ENCODE data around the gene NEK11. TPM values are rescaled to one million over a fixed set of nuclear protein-coding genes. Genes with fewer than 3 reads are reported as not detected.

NEK11 gene
- total and polyA plus RNA-seq, 2 experiments from 2014 or later: 3.5 to 13.7 TPM

DNA sequence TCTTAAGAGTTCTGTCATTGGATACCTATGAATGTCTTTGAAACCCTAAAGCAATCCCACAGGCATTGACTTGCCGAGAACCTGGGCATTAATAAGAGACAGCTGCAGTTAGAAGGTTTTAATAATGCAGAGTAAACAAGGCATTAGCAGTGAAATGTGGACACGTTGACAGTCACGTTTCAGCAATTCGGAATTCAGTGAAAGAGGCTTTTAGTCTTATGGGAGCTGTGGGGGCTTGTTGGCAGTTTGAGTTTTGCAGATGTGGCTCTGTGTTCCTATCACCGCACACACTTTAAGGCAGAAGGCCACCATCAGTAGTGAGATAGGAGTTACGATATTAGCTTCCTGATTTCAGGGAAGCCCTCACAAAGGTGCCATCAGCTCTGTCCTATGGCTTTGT is 209.7 kb downstream of the NEK11 start:
- Histone ChIP-seq H3K4me2 (no peak overlapping the region), H3K36me3 (replicated peaks; ENCODE audit: insufficient read depth, low read depth) (no peaks in the 10 kb centered on the region), H3K4me3 (no peak overlapping the region), H3K79me2 (no peaks in the 10 kb centered on the region), H3K4me1 (ENCODE audit: insufficient read depth) (no peaks in the 10 kb centered on the region), H3K9me2 (replicated peaks; ENCODE audit: insufficient read depth) (no peaks in the 10 kb centered on the region), H3K27ac (no peak overlapping the region), H3K27me3 (no peaks in the 10 kb centered on the region), H3K9me3 (ENCODE audit: low read depth) (no peaks in the 10 kb centered on the region), H4K20me1 (ENCODE audit: insufficient read depth, poor library complexity, severe bottlenecking) (no peaks in the 10 kb centered on the region), H2AFZ (no peak overlapping the region)
- TF ChIP-seq EZH2 (IDR thresholded peaks at IDR 0.05; ENCODE audit: borderline replicate concordance): no peak
- TF ChIP-seq EZH2phosphoT487 (IDR thresholded peaks at IDR 0.05; ENCODE audit: low read depth, severe bottlenecking, unreplicated experiment): no peak
- TF ChIP-seq, protein P1, sequence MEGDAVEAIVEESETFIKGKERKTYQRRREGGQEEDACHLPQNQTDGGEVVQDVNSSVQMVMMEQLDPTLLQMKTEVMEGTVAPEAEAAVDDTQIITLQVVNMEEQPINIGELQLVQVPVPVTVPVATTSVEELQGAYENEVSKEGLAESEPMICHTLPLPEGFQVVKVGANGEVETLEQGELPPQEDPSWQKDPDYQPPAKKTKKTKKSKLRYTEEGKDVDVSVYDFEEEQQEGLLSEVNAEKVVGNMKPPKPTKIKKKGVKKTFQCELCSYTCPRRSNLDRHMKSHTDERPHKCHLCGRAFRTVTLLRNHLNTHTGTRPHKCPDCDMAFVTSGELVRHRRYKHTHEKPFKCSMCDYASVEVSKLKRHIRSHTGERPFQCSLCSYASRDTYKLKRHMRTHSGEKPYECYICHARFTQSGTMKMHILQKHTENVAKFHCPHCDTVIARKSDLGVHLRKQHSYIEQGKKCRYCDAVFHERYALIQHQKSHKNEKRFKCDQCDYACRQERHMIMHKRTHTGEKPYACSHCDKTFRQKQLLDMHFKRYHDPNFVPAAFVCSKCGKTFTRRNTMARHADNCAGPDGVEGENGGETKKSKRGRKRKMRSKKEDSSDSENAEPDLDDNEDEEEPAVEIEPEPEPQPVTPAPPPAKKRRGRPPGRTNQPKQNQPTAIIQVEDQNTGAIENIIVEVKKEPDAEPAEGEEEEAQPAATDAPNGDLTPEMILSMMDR (IDR thresholded peaks at IDR 0.05; ENCODE audit: poor library complexity): no peak
- no peak for DNase-seq (ENCODE audit: low spot score)
- 62% methylated on average over 6 of the region's 6 CpGs for WGBS (ENCODE audit: low lambda C conversion rate, missing lambda C conversion rate)

DNA sequence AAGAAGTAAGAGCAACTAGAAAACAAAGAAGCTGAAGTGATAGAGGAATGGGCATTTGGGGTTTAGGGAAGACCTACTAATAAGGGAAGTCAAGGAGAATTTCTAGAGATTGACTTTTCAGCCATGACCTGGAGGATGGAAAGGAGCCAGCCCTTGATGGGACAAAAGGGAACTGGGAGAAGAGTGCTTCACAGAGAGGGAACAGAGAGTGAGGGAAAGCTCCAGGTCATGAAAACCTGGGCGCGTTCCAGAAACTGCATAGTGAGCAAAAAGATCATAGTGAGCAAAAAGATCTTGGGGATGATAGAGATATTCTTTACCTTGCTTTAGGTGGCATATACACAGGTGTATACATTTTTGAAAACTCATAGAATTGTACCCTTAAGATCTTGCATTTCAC is 211.8 kb downstream of the NEK11 start:
- no peaks in the 10 kb centered on the region for H3K4me1 ChIP-seq (ENCODE audit: insufficient read depth)
- H3K9me3 ChIP-seq (ENCODE audit: low read depth): no peaks in the 10 kb centered on the region

DNA sequence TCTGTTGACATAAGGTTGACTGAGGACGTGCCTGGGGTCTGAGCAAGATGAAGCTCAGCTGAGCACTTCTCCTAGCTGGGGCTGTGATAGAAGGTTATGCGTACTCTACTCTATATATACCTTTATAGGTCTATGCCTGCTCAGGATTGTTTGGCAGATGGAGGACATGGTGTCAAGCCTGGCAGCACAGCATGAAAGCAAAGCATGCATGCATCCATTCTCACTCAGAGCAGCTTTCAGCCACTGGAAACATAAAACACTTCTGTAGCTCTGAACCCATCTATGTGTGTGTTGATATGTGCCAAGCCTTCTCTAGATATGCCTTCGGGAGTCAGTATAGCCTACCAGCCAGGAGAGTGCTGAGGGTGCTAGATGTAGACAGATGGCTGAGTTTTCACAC is 212.6 kb downstream of the NEK11 start:
- Histone ChIP-seq H3K4me2 (no peak overlapping the region), H3K27me3 (no peaks in the 10 kb centered on the region), H3K36me3 (replicated peaks; ENCODE audit: insufficient read depth, low read depth) (no peaks in the 10 kb centered on the region), H4K20me1 (ENCODE audit: insufficient read depth, poor library complexity, severe bottlenecking) (no peaks in the 10 kb centered on the region), H2AFZ (no peak overlapping the region), H3K4me3 (no peak overlapping the region), H3K9me2 (replicated peaks; ENCODE audit: insufficient read depth) (no peaks in the 10 kb centered on the region), H3K9me3 (ENCODE audit: low read depth) (no peaks in the 10 kb centered on the region), H3K4me1 (ENCODE audit: insufficient read depth) (no peaks in the 10 kb centered on the region), H3K27ac (no peak overlapping the region), H3K79me2 (no peaks in the 10 kb centered on the region)
- TF ChIP-seq EZH2phosphoT487 (IDR thresholded peaks at IDR 0.05; ENCODE audit: low read depth, severe bottlenecking, unreplicated experiment) (no peak), EZH2 (IDR thresholded peaks at IDR 0.05; ENCODE audit: borderline replicate concordance) (no peak)
- TF ChIP-seq, protein P1 (IDR thresholded peaks at IDR 0.05; ENCODE audit: poor library complexity): no peak
- no peak for DNase-seq (ENCODE audit: low spot score)
- 85% methylated on average over 3 of the region's 3 CpGs for WGBS (ENCODE audit: low lambda C conversion rate, missing lambda C conversion rate)

More for the DNA sequence above, 211.8 kb downstream of the NEK11 start:
- no peak for DNase-seq (ENCODE audit: low spot score)
- Histone ChIP-seq H3K4me2 (no peak overlapping the region), H2AFZ (no peak overlapping the region), H4K20me1 (ENCODE audit: insufficient read depth, poor library complexity, severe bottlenecking) (no peaks in the 10 kb centered on the region), H3K79me2 (no peaks in the 10 kb centered on the region), H3K27me3 (no peaks in the 10 kb centered on the region), H3K36me3 (replicated peaks; ENCODE audit: insufficient read depth, low read depth) (no peaks in the 10 kb centered on the region), H3K9me2 (replicated peaks; ENCODE audit: insufficient read depth) (no peaks in the 10 kb centered on the region), H3K27ac (no peak overlapping the region), H3K4me3 (no peak overlapping the region)
- WGBS (ENCODE audit: low lambda C conversion rate, missing lambda C conversion rate): 97% methylated on average over 2 of the region's 2 CpGs
- no peak for TF ChIP-seq EZH2phosphoT487 (IDR thresholded peaks at IDR 0.05; ENCODE audit: low read depth, severe bottlenecking, unreplicated experiment)
- TF ChIP-seq, protein P1 (IDR thresholded peaks at IDR 0.05; ENCODE audit: poor library complexity): no peak
- no peak for TF ChIP-seq EZH2 (IDR thresholded peaks at IDR 0.05; ENCODE audit: borderline replicate concordance)

DNA sequence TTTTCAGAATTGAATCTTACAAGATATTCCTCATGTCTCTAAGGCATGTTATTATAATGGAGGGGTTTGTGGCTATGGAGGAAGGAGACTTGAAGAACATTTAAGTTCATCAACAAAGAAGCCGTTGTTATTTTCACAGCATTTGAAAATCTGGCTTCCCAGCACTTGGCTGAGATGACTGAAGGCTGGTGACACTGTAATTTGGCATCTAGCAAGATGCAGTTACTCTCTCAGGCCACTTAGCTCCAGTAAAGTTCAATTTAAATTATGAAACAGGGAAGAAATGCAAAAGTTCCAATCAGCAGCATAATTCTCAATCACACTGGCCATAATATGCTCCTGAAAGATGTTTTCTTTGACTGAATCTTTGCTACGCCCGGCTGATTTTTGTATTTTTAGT is 215.5 kb downstream of the NEK11 start:
- H4K20me1 ChIP-seq (ENCODE audit: insufficient read depth, poor library complexity, severe bottlenecking): no peaks in the 10 kb centered on the region
- no peaks in the 10 kb centered on the region for H3K36me3 ChIP-seq (replicated peaks; ENCODE audit: insufficient read depth, low read depth)
- H3K79me2 ChIP-seq: no peaks in the 10 kb centered on the region
- H3K27ac ChIP-seq: no peak overlapping the region
- no peak overlapping the region for H2AFZ ChIP-seq
- H3K4me2 ChIP-seq: no peak overlapping the region
- no peaks in the 10 kb centered on the region for H3K27me3 ChIP-seq
- DNase-seq (ENCODE audit: low spot score): no peak
- no peaks in the 10 kb centered on the region for H3K9me2 ChIP-seq (replicated peaks; ENCODE audit: insufficient read depth)
- H3K9me3 ChIP-seq (ENCODE audit: low read depth): no peaks in the 10 kb centered on the region
- no peaks in the 10 kb centered on the region for H3K4me1 ChIP-seq (ENCODE audit: insufficient read depth)
- 90% methylated on average over 3 of the region's 3 CpGs for WGBS (ENCODE audit: low lambda C conversion rate, missing lambda C conversion rate)
- TF ChIP-seq EZH2phosphoT487 (IDR thresholded peaks at IDR 0.05; ENCODE audit: low read depth, severe bottlenecking, unreplicated experiment) (no peak), EZH2 (IDR thresholded peaks at IDR 0.05; ENCODE audit: borderline replicate concordance) (no peak)
- TF ChIP-seq, protein P1 (IDR thresholded peaks at IDR 0.05; ENCODE audit: poor library complexity): no peak
- H3K4me3 ChIP-seq: no peak overlapping the region
